Suprapubic skin (tissue), 4 donors: ENCODE measurements around the gene TMEM100.

ENCODE experiments used
- EP300 ChIP-seq: sonication (generic); formaldehyde crosslinking; IDR thresholded peaks from one replicate; pipeline ENCODE4 v1.6.1; 2017; ENCODE audit warnings: antibody characterized with exemption
- POLR2A ChIP-seq, 2 donors: fragments of 450-650 bp; IDR thresholded peaks; one replicate each; pipeline ENCODE4 v1.6.1; 2017; ENCODE audit warnings: antibody characterized with exemption in 2 of 2, mild to moderate bottlenecking in 2 of 2, moderate library complexity in 2 of 2
- POLR2AphosphoS5 ChIP-seq, 3 donors: sonication (generic); formaldehyde crosslinking; IDR thresholded peaks; one replicate each; pipeline ENCODE4 v1.6.1; 2017; ENCODE audit warnings: antibody characterized with exemption in 3 of 3
- TF ChIP-seq, protein P1 (sequence below), 2 donors: fragments of 200-600 bp in 1 of 2; fragments of 450-650 bp in 1 of 2; sonication (generic) in 1 of 2; IDR thresholded peaks; one replicate each; pipeline ENCODE4 v1.5.1; 2016 to 2019; ENCODE audit warnings: antibody characterized with exemption in 2 of 2, mild to moderate bottlenecking in 1 of 2, moderate library complexity in 1 of 2

DNA sequence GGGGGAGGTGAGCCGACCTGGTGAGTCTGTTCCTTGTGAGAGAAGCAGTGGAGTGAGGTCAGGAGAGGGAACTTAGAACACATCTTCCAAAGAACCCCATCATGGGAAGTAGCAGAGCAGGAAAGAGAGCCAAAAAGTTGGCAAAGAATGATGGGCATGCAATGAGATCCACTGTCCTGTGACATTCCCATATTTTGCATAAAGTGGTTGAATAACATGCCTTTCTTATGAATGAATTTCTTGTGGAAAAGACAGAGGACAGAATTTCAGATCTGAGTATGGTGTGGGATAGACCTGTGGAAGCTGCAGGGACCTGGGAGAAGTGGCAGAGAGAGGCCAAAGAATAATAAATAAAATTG lies 41.3 kb downstream of the TMEM100 start:
- TF ChIP-seq POLR2AphosphoS5 (IDR thresholded peaks at IDR 0.05) (no peak), EP300 (no peak), POLR2A (IDR thresholded peaks at IDR 0.05) (no peak)
- TF ChIP-seq, protein P1, sequence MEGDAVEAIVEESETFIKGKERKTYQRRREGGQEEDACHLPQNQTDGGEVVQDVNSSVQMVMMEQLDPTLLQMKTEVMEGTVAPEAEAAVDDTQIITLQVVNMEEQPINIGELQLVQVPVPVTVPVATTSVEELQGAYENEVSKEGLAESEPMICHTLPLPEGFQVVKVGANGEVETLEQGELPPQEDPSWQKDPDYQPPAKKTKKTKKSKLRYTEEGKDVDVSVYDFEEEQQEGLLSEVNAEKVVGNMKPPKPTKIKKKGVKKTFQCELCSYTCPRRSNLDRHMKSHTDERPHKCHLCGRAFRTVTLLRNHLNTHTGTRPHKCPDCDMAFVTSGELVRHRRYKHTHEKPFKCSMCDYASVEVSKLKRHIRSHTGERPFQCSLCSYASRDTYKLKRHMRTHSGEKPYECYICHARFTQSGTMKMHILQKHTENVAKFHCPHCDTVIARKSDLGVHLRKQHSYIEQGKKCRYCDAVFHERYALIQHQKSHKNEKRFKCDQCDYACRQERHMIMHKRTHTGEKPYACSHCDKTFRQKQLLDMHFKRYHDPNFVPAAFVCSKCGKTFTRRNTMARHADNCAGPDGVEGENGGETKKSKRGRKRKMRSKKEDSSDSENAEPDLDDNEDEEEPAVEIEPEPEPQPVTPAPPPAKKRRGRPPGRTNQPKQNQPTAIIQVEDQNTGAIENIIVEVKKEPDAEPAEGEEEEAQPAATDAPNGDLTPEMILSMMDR (IDR thresholded peaks at IDR 0.05) = no peak
